ENCODE results near the gene CNTF.

The CNTF gene

DNA sequence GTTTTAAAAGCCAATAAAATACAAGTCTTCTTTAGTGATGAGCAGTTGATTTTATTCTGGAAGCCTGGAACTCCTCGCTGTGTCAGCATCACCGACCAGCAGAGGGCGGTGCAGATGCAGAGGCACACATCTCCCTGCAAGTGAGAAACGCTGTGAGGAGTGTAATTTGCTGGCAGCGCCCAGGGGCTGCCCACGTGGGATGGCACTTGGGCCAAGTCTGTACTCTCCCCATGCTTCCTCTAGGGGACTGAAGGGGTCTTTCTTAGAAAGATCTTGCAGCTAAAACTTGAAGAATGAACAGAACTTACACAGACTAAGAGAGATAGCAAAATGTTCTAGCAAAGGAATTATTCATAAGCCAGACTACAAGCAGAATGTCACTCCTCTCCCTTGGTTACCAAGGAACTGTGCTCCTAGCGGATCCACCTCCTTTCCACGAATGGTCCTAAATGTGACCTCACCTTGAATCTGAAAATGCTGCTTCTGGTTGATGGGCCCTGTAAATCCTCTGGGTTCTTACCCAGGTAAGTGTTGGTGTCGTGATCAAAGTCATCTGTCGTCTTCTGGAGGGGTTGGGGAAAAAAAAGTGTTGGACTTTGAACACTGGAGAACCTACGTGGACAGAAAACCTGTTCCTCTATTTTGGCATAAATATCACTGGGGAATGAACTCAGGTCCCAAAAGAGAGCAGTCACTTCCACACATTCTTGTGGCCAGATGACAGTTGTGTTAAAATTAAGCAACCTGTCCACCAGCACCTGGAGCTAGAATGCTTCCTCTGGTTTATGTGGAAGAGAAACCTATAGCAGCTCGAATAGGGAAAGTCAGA, 31.8 kb downstream of the CNTF start:
- Histone ChIP-seq H3K9ac (ENCODE audit: low read length) (no peak overlapping the region), H3K36me3 (ENCODE audit: control insufficient read depth, insufficient read depth, low read length) (no peaks in the 10 kb centered on the region), H3K4me1 (ENCODE audit: control insufficient read depth, insufficient read depth, low read length) (peaks cover 15% of the 10 kb centered on the region), H3K9me3 (ENCODE audit: control insufficient read depth, low read length) (no peaks in the 10 kb centered on the region), H3K4me3 (ENCODE audit: low read length) (no peak overlapping the region), H3K27me3 (ENCODE audit: control insufficient read depth, insufficient read depth, low read length) (no peaks in the 10 kb centered on the region)

DNA sequence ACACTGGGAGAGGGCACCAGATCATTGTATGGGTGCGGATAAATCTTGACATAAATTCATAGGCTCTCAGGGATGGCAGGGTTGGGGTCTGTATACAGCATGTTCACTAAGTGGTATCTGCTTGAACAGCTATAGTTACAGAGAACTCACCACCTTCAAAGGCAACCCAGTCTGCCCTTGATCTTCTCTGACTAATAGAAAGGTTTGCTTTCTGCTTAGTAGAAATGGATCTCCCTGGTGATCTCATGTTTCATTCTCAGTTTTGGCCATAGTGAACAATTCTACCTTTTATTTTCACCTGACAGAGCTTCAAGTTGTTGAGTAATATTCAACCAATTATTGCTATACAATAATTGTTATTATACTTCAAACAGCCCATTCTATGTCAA, 32.4 kb downstream of the CNTF start:
- Histone ChIP-seq H3K9ac (ENCODE audit: low read length) (no peak overlapping the region), H3K36me3 (ENCODE audit: control insufficient read depth, insufficient read depth, low read length) (no peaks in the 10 kb centered on the region), H3K9me3 (ENCODE audit: control insufficient read depth, low read length) (no peaks in the 10 kb centered on the region), H3K27me3 (ENCODE audit: control insufficient read depth, insufficient read depth, low read length) (no peaks in the 10 kb centered on the region), H3K4me1 (ENCODE audit: control insufficient read depth, insufficient read depth, low read length) (peaks cover 19% of the 10 kb centered on the region), H3K4me3 (ENCODE audit: low read length) (no peak overlapping the region)

DNA sequence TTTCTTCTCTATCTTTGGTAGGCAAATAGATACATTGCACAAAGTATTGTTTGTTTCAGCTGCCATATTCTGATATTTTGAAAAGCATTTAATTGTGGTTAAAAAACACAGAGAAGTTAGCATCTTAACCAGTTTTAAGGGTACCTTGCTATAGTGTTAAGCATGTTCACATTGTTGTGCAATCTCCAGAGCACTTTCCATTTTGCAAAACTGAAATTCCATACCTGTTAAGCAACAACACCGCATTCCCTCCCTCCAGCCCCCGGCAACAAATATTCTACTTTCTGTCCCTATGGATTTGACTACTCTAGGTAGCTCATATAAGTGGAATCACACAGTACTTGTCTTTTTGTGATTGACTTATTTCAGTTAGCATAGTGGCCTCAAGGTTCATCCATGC, 33.9 kb downstream of the CNTF start:
- no peaks in the 10 kb centered on the region for H3K9me3 ChIP-seq (ENCODE audit: control insufficient read depth, low read length)
- H3K36me3 ChIP-seq (ENCODE audit: control insufficient read depth, insufficient read depth, low read length) = no peaks in the 10 kb centered on the region
- peaks cover 26% of the 10 kb centered on the region for H3K4me1 ChIP-seq (ENCODE audit: control insufficient read depth, insufficient read depth, low read length)
- H3K27me3 ChIP-seq (ENCODE audit: control insufficient read depth, insufficient read depth, low read length) = no peaks in the 10 kb centered on the region
- H3K4me3 ChIP-seq (ENCODE audit: low read length) = no peak overlapping the region
- H3K9ac ChIP-seq (ENCODE audit: low read length) = no peak overlapping the region

DNA sequence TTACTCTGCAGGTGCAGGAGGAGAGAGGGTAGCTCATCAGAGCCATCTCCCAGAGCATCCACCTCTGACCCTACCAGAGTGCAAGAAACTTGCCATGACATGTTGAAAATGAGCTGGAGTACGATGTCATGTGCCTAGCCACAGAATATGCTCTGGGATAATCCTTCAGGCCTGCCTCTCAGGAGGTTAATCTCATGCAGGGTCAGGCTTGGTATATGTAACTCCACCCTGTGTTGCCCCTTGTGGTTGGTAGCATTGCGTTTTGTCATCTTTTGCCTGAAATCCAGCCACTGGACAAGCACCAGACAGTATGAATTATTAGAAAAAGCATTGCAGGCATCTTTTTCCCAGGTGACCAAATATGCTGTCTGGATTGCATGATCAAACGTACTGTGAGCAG, 36.2 kb downstream of the CNTF start:
- no peaks in the 10 kb centered on the region for H3K27me3 ChIP-seq (ENCODE audit: control insufficient read depth, insufficient read depth, low read length)
- H3K9me3 ChIP-seq (ENCODE audit: control insufficient read depth, low read length) = no peaks in the 10 kb centered on the region
- H3K4me1 ChIP-seq (ENCODE audit: control insufficient read depth, insufficient read depth, low read length) = peaks cover 26% of the 10 kb centered on the region
- no peak overlapping the region for H3K9ac ChIP-seq (ENCODE audit: low read length)
- H3K36me3 ChIP-seq (ENCODE audit: control insufficient read depth, insufficient read depth, low read length) = no peaks in the 10 kb centered on the region
- no peak overlapping the region for H3K4me3 ChIP-seq (ENCODE audit: low read length)

DNA sequence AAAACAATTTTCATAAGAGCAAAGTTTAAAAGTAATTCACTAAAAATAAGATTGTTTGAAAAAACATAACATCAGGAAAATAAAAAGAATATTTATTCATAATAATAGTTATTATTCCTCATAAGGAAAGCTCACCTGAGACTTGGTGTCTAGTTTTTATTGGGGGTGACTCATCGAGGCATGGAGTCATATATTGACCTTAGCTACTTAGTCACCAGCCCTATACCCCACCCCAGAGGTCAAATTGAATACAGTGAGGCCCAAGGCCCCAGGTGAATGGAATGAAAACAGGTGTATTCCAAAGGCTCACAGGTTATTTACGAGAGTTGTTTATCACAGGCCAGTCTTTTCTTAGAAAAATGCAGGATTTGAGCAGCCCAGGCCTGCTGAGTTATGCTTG, 36.9 kb downstream of the CNTF start:
- no peaks in the 10 kb centered on the region for H3K9me3 ChIP-seq (ENCODE audit: control insufficient read depth, low read length)
- H3K4me3 ChIP-seq (ENCODE audit: low read length) = no peak overlapping the region
- no peaks in the 10 kb centered on the region for H3K36me3 ChIP-seq (ENCODE audit: control insufficient read depth, insufficient read depth, low read length)
- H3K9ac ChIP-seq (ENCODE audit: low read length) = no peak overlapping the region
- no peaks in the 10 kb centered on the region for H3K27me3 ChIP-seq (ENCODE audit: control insufficient read depth, insufficient read depth, low read length)
- peaks cover 21% of the 10 kb centered on the region for H3K4me1 ChIP-seq (ENCODE audit: control insufficient read depth, insufficient read depth, low read length)

DNA sequence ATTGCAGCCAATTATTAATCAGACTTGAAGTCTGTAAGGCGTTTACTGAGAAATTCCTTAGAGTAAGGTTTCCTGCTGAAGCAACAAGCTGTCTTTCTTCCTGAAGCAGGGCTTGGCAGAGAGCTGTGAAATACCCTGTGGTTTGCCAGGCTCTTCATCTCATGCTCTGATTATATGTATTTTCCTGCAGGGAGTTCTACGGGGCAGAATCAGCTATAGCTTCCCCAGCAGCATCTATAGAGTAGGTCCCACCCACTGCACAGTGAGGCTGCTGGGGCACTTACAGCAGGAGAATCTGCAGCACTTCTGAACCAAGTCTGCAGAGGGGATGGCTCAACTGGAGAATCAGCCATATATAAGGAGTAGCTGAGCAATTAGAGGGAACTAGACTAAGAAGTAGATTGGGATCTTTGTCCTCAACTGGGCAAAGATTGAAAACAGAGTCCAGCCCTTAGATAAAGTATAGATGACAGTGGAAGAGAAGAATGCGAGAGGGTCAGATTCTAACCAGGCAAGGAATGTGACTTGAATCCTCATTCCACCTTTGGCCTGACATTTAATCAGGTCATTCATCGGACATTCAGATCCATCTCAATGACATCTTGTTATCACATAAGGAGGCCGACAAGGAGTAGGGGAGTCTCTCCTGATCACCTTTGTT, 37.6 kb downstream of the CNTF start:
- H3K9ac ChIP-seq (ENCODE audit: low read length) = no peak overlapping the region
- peaks cover 21% of the 10 kb centered on the region for H3K4me1 ChIP-seq (ENCODE audit: control insufficient read depth, insufficient read depth, low read length)
- no peaks in the 10 kb centered on the region for H3K36me3 ChIP-seq (ENCODE audit: control insufficient read depth, insufficient read depth, low read length)
- H3K4me3 ChIP-seq (ENCODE audit: low read length) = no peak overlapping the region
- no peaks in the 10 kb centered on the region for H3K27me3 ChIP-seq (ENCODE audit: control insufficient read depth, insufficient read depth, low read length)
- H3K9me3 ChIP-seq (ENCODE audit: control insufficient read depth, low read length) = no peaks in the 10 kb centered on the region

DNA sequence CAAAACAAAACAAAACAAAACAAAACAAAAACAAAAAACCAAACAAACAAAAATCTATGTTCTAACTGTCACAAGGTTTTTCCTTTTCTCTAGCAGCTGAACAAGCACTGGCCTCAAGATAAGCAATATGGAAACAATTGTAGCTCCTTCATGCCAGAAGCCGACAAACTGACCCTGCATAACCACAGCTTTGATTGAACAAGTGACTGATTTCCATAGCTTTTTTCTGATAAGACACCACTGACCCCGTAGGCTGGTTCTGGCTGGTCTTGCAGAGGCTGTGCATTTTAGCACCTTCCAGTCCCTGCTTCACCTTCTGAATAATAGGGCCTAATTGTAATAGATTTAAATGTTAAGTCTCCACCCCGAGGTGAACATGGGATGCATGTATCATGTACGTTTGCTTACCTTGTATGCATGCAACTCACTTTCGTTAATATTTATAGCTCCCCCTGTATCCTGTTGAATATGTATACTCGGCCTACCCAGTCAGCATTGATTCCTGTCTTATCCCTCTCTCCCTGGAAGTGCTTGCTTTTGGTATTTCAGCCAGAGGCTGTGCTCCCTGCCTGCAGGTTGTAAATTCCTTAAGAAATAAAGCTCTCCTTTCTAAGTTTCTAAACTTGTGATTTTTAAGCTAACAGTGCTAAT, 49.6 kb downstream of the CNTF start:
- no peak overlapping the region for H3K9ac ChIP-seq (ENCODE audit: low read length)

DNA sequence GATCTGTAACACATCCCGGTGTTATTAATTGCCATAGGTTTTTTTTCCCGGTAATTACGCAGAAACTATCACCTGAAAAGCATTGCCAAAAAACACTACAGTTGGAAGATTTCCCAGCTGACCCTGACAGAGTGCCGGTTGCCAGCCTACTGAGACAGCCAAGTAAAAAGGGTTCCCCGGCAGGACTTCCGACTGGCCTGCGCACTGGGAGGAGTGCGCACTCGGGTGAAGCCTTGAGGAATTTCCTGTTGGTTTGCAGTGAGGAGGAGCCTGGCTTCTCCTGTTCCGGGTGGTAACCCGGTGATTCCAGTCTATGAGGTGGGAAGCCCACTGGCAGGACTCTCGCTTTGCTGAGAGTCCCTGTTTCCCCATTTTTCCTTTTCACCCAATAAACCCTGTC, 52.1 kb downstream of the CNTF start:
- no peak overlapping the region for H3K4me3 ChIP-seq (ENCODE audit: low read length)
- H3K27me3 ChIP-seq (ENCODE audit: control insufficient read depth, insufficient read depth, low read length) = no peaks in the 10 kb centered on the region
- no peaks in the 10 kb centered on the region for H3K36me3 ChIP-seq (ENCODE audit: control insufficient read depth, insufficient read depth, low read length)
- peaks cover 13% of the 10 kb centered on the region for H3K4me1 ChIP-seq (ENCODE audit: control insufficient read depth, insufficient read depth, low read length)
- H3K9ac ChIP-seq (ENCODE audit: low read length) = no peak overlapping the region
- H3K9me3 ChIP-seq (ENCODE audit: control insufficient read depth, low read length) = no peaks in the 10 kb centered on the region

More for the DNA sequence above, 49.6 kb downstream of the CNTF start:
- Histone ChIP-seq H3K36me3 (ENCODE audit: control insufficient read depth, insufficient read depth, low read length) (no peaks in the 10 kb centered on the region), H3K4me1 (ENCODE audit: control insufficient read depth, insufficient read depth, low read length) (peaks cover 13% of the 10 kb centered on the region), H3K27me3 (ENCODE audit: control insufficient read depth, insufficient read depth, low read length) (no peaks in the 10 kb centered on the region), H3K4me3 (ENCODE audit: low read length) (no peak overlapping the region), H3K9me3 (ENCODE audit: control insufficient read depth, low read length) (no peaks in the 10 kb centered on the region)
